HG02623 (cell line): ENCODE data around the gene ZNF681.
"Not testable (repeated sequence)": the region's sequence is repeated elsewhere in the genome, so short reads cannot be mapped to it uniquely, and the experiment has no call there.

ENCODE experiments used
- ATAC-seq: cut with Tn5 transposase; IDR thresholded peaks from one replicate; pipeline ENCODE4 v1.9.1; 2021; ENCODE audit warnings: moderate library complexity; ENCODE audit not compliant: unreplicated experiment

The ZNF681 gene

DNA sequence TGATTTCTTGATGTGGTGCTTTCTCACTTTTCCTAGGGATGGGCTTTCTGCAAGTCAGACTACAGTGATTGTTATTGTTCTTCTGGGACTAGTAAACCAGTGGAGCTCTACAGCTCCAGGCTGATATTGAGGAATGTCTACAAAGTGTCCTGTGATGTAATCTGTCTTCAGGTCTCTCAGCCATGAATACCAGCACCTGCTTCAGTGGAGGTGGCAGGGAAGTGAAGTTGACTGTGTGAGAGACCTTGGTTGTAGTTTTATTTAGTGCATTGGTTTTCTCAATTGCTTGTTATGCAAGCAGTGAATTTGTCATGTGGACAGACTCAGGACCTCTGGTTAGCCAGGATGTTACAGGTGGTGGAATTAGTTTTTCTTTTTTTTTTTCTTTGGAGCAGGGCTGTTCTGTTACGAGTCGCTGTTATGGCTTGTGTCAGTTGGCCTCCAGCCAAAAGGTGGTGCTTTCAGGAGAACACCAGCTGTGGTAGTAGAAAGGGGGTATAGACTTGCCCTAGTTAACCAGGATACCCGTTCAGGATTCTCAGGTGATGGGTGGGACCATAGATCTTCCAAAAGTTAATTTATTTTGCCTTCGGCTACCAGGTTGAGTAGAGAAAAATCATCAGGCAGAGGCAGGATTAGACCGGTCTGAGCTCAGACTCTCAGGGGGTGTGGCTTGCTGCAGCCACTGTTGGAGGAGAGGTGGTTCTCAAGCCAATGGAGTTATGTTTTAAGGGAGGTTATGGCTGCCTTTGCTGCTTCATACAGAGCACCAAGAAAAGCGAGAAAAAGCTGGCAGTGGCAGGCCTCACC is 59.8 kb downstream of the ZNF681 start:
- ATAC-seq = no peak

DNA sequence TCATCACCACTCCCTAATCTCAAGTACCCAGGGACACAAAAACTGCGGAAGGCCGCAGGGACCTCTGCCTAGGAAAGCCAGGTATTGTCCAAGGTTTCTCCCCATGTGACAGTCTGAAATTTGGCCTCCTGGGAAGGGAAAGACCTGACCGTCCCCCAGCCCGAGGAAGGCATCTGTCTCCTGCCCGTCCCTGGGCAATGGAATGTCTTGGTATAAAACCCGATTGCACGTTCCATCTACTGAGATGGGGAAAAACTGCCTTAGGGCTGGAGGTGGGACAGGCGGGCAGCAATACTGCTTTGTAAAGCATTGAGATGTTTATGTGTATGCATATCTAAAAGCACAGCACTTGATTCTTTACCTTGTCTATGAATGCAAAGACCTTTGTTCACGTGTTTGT is 65.8 kb downstream of the ZNF681 start:
- not testable (repeated sequence) for ATAC-seq
